Measurements from ENCODE around the gene LDHD. TPM values are rescaled to one million over a fixed set of nuclear protein-coding genes. Genes with fewer than 3 reads are reported as not detected.
A peak's percentile ranks its signal among the peaks of the same experiment; 100 is the strongest.

Gene LDHD
- total and polyA plus RNA-seq, 10 of the 15 experiments (the other 5 are each of a cell fraction or from before 2014, with no cell fraction given), result 0.10 to 0.12 TPM; not detected in 8

DNA sequence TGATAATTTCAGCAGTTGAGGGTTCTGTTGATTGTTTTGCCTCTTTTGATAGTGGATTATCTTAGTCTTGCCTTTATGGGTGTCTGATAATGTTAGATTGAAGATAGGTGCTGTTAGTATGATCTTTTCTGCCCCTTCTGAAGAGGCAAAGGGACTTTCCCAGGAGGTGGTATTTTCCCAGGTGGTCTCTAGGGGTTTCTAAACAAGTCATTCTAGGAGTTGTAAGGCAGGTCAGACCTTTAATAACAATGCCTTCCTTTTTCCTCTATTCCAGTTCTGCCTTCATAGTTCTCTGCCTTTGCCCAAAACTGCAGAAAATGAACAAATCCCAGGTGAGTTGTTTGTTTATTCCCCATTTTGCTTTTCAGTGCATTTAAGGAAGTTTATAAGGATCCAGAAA, 36.1 kb upstream of the LDHD start (continued):
- TF ChIP-seq, protein P1, sequence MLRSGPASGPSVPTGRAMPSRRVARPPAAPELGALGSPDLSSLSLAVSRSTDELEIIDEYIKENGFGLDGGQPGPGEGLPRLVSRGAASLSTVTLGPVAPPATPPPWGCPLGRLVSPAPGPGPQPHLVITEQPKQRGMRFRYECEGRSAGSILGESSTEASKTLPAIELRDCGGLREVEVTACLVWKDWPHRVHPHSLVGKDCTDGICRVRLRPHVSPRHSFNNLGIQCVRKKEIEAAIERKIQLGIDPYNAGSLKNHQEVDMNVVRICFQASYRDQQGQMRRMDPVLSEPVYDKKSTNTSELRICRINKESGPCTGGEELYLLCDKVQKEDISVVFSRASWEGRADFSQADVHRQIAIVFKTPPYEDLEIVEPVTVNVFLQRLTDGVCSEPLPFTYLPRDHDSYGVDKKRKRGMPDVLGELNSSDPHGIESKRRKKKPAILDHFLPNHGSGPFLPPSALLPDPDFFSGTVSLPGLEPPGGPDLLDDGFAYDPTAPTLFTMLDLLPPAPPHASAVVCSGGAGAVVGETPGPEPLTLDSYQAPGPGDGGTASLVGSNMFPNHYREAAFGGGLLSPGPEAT (IDR thresholded peaks at IDR 0.05; ENCODE audit: low read depth), result peak; percentile 81
- TF ChIP-seq, protein P2, sequence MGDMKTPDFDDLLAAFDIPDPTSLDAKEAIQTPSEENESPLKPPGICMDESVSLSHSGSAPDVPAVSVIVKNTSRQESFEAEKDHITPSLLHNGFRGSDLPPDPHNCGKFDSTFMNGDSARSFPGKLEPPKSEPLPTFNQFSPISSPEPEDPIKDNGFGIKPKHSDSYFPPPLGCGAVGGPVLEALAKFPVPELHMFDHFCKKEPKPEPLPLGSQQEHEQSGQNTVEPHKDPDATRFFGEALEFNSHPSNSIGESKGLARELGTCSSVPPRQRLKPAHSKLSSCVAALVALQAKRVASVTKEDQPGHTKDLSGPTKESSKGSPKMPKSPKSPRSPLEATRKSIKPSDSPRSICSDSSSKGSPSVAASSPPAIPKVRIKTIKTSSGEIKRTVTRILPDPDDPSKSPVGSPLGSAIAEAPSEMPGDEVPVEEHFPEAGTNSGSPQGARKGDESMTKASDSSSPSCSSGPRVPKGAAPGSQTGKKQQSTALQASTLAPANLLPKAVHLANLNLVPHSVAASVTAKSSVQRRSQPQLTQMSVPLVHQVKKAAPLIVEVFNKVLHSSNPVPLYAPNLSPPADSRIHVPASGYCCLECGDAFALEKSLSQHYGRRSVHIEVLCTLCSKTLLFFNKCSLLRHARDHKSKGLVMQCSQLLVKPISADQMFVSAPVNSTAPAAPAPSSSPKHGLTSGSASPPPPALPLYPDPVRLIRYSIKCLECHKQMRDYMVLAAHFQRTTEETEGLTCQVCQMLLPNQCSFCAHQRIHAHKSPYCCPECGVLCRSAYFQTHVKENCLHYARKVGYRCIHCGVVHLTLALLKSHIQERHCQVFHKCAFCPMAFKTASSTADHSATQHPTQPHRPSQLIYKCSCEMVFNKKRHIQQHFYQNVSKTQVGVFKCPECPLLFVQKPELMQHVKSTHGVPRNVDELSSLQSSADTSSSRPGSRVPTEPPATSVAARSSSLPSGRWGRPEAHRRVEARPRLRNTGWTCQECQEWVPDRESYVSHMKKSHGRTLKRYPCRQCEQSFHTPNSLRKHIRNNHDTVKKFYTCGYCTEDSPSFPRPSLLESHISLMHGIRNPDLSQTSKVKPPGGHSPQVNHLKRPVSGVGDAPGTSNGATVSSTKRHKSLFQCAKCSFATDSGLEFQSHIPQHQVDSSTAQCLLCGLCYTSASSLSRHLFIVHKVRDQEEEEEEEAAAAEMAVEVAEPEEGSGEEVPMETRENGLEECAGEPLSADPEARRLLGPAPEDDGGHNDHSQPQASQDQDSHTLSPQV (IDR thresholded peaks at IDR 0.05), result no peak
- TF ChIP-seq NFYA (IDR thresholded peaks at IDR 0.05; ENCODE audit: borderline replicate concordance, low read depth, low read length) (no peak), JUNB (IDR thresholded peaks at IDR 0.05) (peak; percentile 79), ZBTB33 (IDR thresholded peaks at IDR 0.05) (no peak), FOXK2 (IDR thresholded peaks at IDR 0.05) (no peak), NFYB (IDR thresholded peaks at IDR 0.05; ENCODE audit: insufficient read depth, low read depth, low read length) (no peak), KAT2A (conservative IDR thresholded peaks at IDR 0.05; ENCODE audit: control insufficient read depth, low read depth, low read length) (no peak), MXI1 (IDR thresholded peaks at IDR 0.05; ENCODE audit: low read depth, low read length) (no peak), SIN3A (IDR thresholded peaks at IDR 0.05; ENCODE audit: low read depth, low read length) (no peak)
- TF ChIP-seq, protein P3, sequence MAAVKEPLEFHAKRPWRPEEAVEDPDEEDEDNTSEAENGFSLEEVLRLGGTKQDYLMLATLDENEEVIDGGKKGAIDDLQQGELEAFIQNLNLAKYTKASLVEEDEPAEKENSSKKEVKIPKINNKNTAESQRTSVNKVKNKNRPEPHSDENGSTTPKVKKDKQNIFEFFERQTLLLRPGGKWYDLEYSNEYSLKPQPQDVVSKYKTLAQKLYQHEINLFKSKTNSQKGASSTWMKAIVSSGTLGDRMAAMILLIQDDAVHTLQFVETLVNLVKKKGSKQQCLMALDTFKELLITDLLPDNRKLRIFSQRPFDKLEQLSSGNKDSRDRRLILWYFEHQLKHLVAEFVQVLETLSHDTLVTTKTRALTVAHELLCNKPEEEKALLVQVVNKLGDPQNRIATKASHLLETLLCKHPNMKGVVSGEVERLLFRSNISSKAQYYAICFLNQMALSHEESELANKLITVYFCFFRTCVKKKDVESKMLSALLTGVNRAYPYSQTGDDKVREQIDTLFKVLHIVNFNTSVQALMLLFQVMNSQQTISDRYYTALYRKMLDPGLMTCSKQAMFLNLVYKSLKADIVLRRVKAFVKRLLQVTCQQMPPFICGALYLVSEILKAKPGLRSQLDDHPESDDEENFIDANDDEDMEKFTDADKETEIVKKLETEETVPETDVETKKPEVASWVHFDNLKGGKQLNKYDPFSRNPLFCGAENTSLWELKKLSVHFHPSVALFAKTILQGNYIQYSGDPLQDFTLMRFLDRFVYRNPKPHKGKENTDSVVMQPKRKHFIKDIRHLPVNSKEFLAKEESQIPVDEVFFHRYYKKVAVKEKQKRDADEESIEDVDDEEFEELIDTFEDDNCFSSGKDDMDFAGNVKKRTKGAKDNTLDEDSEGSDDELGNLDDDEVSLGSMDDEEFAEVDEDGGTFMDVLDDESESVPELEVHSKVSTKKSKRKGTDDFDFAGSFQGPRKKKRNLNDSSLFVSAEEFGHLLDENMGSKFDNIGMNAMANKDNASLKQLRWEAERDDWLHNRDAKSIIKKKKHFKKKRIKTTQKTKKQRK (IDR thresholded peaks at IDR 0.05; ENCODE audit: low read depth, low read length), result no peak
- TF ChIP-seq, protein P4, sequence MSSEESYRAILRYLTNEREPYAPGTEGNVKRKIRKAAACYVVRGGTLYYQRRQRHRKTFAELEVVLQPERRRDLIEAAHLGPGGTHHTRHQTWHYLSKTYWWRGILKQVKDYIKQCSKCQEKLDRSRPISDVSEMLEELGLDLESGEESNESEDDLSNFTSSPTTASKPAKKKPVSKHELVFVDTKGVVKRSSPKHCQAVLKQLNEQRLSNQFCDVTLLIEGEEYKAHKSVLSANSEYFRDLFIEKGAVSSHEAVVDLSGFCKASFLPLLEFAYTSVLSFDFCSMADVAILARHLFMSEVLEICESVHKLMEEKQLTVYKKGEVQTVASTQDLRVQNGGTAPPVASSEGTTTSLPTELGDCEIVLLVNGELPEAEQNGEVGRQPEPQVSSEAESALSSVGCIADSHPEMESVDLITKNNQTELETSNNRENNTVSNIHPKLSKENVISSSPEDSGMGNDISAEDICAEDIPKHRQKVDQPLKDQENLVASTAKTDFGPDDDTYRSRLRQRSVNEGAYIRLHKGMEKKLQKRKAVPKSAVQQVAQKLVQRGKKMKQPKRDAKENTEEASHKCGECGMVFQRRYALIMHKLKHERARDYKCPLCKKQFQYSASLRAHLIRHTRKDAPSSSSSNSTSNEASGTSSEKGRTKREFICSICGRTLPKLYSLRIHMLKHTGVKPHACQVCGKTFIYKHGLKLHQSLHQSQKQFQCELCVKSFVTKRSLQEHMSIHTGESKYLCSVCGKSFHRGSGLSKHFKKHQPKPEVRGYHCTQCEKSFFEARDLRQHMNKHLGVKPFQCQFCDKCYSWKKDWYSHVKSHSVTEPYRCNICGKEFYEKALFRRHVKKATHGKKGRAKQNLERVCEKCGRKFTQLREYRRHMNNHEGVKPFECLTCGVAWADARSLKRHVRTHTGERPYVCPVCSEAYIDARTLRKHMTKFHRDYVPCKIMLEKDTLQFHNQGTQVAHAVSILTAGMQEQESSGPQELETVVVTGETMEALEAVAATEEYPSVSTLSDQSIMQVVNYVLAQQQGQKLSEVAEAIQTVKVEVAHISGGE (CRISPR knock-in tag; IDR thresholded peaks at IDR 0.05), result no peak
- TF ChIP-seq, protein P5, sequence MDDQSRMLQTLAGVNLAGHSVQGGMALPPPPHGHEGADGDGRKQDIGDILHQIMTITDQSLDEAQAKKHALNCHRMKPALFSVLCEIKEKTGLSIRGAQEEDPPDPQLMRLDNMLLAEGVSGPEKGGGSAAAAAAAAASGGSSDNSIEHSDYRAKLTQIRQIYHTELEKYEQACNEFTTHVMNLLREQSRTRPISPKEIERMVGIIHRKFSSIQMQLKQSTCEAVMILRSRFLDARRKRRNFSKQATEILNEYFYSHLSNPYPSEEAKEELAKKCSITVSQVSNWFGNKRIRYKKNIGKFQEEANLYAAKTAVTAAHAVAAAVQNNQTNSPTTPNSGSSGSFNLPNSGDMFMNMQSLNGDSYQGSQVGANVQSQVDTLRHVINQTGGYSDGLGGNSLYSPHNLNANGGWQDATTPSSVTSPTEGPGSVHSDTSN (IDR thresholded peaks at IDR 0.05; ENCODE audit: insufficient replicate concordance, low read depth, low read length), result no peak
